Esophagus squamous epithelium (tissue), 4 donors: ENCODE data around the gene SEPTIN14.
"Not testable (repeated sequence)": the region's sequence is repeated elsewhere in the genome, so short reads cannot be mapped to it uniquely, and the experiment has no call there.

Experiments used
- POLR2A ChIP-seq, 4 donors: fragments of 450-650 bp; IDR thresholded peaks; one replicate each; pipeline ENCODE4 v1.6.1; 2017; ENCODE audit warnings: antibody characterized with exemption in 4 of 4, mild to moderate bottlenecking in 4 of 4, moderate library complexity in 3 of 4
- TF ChIP-seq, protein P1 (sequence below), 6 experiments: fragments of 450-650 bp in 4 of 6; fragments of 200-600 bp in 2 of 6; sonication (generic) in 2 of 6; IDR thresholded peaks; one replicate each; pipeline ENCODE4 v1.5.1; 2016 to 2019; ENCODE audit warnings: antibody characterized with exemption in 6 of 6, mild to moderate bottlenecking in 4 of 6, moderate library complexity in 4 of 6

DNA sequence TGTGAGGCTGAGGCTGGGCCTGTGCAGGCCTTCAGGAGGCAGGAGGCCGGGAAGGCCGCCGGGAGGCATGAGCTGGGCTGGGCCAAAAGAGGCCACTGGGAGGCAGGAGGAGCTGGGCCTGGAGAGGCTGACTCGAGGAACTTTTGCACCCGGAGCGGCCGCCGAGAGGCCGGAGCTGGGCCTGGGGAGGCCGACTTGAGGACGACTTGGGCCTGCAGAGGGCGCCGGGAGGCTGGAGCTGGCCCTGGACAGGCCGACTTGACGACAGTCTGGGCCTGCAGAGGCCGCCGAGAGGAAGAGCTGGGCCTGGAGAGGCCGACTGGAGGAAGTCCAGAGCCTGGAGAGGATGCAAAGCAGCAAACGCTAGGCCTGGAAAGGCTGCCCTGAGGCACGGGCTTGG lies 117.8 kb downstream of the SEPTIN14 start:
- TF ChIP-seq, protein P1, sequence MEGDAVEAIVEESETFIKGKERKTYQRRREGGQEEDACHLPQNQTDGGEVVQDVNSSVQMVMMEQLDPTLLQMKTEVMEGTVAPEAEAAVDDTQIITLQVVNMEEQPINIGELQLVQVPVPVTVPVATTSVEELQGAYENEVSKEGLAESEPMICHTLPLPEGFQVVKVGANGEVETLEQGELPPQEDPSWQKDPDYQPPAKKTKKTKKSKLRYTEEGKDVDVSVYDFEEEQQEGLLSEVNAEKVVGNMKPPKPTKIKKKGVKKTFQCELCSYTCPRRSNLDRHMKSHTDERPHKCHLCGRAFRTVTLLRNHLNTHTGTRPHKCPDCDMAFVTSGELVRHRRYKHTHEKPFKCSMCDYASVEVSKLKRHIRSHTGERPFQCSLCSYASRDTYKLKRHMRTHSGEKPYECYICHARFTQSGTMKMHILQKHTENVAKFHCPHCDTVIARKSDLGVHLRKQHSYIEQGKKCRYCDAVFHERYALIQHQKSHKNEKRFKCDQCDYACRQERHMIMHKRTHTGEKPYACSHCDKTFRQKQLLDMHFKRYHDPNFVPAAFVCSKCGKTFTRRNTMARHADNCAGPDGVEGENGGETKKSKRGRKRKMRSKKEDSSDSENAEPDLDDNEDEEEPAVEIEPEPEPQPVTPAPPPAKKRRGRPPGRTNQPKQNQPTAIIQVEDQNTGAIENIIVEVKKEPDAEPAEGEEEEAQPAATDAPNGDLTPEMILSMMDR (IDR thresholded peaks at IDR 0.05): not testable (repeated sequence)
- not testable (repeated sequence) for TF ChIP-seq POLR2A (IDR thresholded peaks at IDR 0.05)
